RPMI8226 (cell line): Measurements from ENCODE around the gene TRAPPC11.

Experiments
- DNase-seq: peaks from one replicate; pipeline ENCODE4 v3.0.0-alpha.2; 2015

TRAPPC11 gene

GRCh38 chr4:183760326-183760725 is 101.2 kb downstream of the TRAPPC11 start:
- DNase-seq: no peak
